ENCODE measurements around the gene LINGO3.

- no peak for TF ChIP-seq POLR2AphosphoS5 (IDR thresholded peaks at IDR 0.05; ENCODE audit: insufficient read depth, low read depth, low read length)
- no peak for TF ChIP-seq CTCF (IDR thresholded peaks at IDR 0.05; ENCODE audit: extremely low read depth in 1 of 2, insufficient read depth in 1 of 2, low read depth in 1 of 2, low read length in 2 of 2)
- TF ChIP-seq GATA2 (IDR thresholded peaks at IDR 0.05; ENCODE audit: insufficient read depth, insufficient read length, low read depth, low read length): no peak
- TF ChIP-seq POLR2A (IDR thresholded peaks at IDR 0.05; ENCODE audit: low read depth, low read length): no peak
- no peak for TF ChIP-seq JUN (IDR thresholded peaks at IDR 0.05; ENCODE audit: borderline replicate concordance, insufficient read depth, insufficient read length, low read depth)
- TF ChIP-seq MAX (IDR thresholded peaks at IDR 0.05; ENCODE audit: insufficient read depth, insufficient read length): no peak
- no peak for TF ChIP-seq EZH2 (IDR thresholded peaks at IDR 0.05; ENCODE audit: borderline replicate concordance, low read depth, low read length, severe bottlenecking)
- TF ChIP-seq MYC (IDR thresholded peaks at IDR 0.05; ENCODE audit: low read depth, low read length): no peak
- no peak for TF ChIP-seq FOS (IDR thresholded peaks at IDR 0.05; ENCODE audit: borderline replicate concordance, insufficient read depth, low read length)
Observed at GRCh38 chr19:2323707-2324106, 15.8 kb upstream of the LINGO3 start.

All from endothelial cell of umbilical vein (primary cell).